H1 (cell line): ENCODE measurements around the gene PDE4B.

Source experiments
- CTCF ChIP-seq, 3 experiments: IDR thresholded peaks; 1 replicate in 2 of 3; 2 replicates in 1 of 3; pipeline versions ENCODE4 v1.5.1 to v1.6.1; 2011; ENCODE audit warnings: low read length in 3 of 3, mild to moderate bottlenecking in 3 of 3, inconsistent platforms in 2 of 3, low read depth in 1 of 3, moderate library complexity in 1 of 3; ENCODE audit not compliant: insufficient read depth in 1 of 3; ENCODE audit errors: control extremely low read depth in 1 of 3
- POLR2A ChIP-seq, 2 experiments: IDR thresholded peaks; 1 replicate in 1 of 2; 2 replicates in 1 of 2; pipeline ENCODE4 v1.6.1; 2011; ENCODE audit warnings: low read depth in 2 of 2, low read length in 2 of 2, mild to moderate bottlenecking in 2 of 2; ENCODE audit errors: control extremely low read depth in 1 of 2

GRCh38 chr1:66041654-66042053, 249.0 kb downstream of the PDE4B start:
- TF ChIP-seq CTCF (IDR thresholded peaks at IDR 0.05; ENCODE audit: control extremely low read depth in 1 of 3, insufficient read depth in 1 of 3, low read depth in 1 of 3, low read length in 3 of 3) (no peak), POLR2A (IDR thresholded peaks at IDR 0.05; ENCODE audit: control extremely low read depth in 1 of 2, low read depth in 2 of 2, low read length in 2 of 2) (no peak)
